GM18520 (cell line): Measurements from ENCODE around the gene KDM4B.

Experiments
- ATAC-seq: cut with Tn5 transposase; IDR thresholded peaks from one replicate; pipeline ENCODE4 v1.9.1; 2021; ENCODE audit not compliant: unreplicated experiment

The KDM4B gene

DNA sequence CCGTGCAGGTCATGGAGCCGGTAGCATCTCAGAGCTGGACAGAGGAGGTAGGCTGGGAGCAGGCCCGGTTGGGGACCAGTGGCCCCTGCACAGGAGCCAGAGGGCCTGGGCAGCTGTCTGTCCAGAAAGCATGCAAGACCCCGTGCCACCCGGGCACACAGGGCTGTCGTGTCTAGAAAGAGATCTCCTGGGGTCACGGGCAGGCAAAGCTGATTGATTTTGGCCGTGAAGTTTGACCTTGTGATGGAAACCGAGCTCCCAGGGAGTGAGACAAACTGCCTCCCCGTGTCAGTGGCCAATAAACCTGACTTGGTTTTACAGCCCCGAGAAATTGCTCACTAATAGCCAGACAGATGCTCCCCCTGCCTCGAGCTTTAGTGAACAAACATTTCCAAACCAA, 98.8 kb downstream of the KDM4B start:
- ATAC-seq = no peak

DNA sequence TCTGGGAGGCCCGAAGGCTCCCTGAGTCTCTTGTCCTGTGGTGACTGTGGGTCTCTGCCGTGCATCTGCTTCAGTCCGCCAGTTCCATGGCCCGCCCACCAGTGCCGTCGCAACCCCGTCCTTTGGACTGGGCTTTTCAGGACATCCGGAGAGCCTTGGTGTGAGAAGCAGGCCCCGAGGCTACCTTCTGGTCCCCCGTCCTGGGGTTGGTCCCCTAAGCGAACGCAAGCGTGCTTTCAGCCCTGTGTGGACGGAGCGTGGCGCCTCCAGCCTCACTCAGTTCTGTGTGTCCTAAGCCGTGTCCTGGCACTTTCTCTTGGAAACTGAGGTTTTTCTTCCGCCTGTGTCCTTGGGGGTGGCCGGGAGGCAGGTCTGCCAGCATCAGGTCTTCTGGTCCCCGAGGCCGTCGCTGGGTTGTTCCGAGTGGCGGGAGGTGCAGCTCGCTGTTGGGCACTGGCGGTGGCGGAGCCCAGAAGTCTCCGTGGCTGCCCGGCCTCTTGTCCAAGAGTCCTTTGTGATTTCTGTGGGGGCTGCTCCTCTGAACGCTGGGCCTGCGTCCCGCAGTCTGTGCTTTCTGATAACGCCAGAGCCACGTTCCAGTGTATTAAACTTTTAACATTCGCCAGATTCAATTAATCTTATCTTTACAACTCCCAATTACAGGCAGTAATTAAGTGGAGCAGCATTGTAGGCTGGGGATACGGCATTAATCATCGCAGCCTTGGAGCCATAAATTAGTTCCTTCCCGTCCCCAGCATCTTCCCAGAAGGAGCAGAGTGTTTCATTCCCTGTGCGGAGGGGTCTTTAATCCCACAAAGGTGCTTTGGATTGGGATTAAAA, 99.5 kb downstream of the KDM4B start:
- no peak for ATAC-seq

DNA sequence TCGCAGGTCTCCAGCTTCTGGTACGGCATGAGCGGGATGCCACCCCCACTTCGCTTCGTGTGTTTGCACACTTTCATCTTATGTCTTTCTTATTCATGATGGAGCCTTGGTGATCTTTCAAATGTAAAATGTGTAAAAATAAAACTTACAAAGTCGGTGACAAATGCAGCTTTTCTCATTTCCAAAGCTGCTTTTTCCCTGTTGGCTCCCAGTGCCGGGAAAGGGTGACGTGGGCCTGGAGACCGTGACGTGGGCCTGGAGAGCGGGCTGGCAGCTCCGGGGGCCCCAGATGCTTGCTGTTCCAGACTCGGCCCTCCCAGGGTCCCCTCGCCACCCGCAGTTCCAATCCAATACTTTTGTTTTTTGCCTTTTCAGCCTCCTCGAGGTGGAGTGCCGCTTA, 101.4 kb downstream of the KDM4B start:
- no peak for ATAC-seq

DNA sequence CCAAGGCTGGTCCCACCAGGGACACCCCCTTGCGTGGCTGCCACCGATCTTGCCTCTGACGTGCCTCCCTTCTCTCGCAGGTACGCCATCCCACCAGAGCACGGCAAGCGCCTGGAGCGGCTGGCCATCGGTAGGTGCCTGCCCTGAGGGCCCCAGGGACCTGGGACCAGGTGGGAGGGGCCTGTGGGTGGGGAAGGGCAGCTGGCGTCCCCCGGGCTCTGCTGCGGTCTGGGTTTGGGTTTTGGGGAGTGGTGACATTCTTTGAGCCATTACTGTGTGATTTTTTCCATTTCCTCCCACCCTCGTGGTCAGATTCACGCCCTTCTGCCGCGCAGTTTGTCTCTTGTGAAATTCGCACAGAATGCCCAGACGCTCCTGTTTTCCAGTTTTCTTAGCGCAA, 102.0 kb downstream of the KDM4B start:
- ATAC-seq = no peak

DNA sequence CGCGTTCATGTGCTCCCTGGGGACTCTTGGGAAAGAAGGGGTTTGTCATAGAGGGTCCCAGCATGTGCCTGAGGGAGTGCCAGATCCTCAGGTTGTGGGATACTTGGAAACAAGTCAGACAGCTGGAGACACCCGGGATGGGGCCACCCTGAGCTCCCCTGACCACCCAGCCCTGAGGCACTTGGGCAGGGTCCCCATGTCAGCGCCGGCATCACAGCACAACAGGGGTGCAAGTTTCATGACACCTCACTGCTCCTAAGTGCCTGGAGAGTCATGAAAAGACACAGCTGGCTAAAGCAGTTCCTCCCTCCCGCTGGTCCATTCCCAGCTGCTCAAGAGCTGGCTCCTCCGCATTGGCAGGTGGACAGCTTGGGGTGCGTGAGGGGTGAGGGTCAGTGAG, 102.7 kb downstream of the KDM4B start:
- ATAC-seq = no peak

DNA sequence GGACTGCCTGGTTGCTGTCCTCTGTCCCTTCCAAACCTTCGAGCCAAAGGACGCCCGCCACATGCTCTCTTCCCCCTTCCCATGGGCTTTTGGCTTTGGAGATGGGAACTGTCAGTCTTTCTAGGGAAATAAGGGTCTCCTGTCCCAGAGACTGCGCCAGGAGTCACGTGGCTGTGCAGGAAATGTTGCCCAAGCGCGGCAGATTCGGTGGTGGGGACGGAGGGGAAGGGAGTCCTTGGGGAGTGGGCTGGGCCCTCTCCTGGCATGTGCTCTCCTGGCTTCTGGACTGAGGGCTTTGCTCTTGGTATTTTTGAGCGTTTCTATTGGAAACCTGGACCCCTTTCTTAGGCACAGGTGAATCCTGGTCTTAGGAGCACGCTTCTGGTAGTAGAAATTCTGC, 103.2 kb downstream of the KDM4B start:
- ATAC-seq = no peak

DNA sequence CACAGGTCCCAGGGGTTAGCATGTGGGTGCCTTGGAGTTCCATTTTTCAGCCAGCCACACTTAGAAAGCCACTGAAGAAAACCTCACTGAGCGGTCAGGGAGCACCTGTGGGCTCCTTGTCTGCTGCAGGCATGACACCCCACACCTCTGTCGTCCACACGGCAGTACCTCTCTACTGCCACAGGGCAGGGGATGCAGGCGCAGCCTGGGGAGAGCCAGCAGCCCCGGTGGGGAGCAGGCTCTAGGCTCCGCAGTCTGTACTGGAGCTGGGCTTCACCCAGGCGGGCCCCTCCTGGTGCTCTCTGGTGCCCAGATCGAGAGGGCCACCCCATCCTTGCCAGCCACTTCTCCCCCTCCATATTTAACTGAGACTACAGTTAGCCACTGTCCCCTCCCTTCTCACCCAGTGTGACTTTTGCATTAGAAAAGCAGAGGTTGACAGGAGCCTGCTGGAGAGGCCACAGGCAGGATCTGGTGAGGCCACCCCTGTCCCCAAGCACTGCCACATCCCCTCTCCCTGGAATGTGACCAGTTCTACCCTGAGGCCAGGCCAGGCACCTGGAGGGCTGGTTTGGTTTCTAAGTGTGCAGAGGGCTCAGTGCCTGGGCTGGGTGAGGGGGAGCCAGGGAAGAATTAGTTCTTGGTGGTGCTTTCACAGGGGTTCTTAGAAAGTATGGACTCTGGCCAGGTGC, 104.4 kb downstream of the KDM4B start:
- ATAC-seq = no peak

DNA sequence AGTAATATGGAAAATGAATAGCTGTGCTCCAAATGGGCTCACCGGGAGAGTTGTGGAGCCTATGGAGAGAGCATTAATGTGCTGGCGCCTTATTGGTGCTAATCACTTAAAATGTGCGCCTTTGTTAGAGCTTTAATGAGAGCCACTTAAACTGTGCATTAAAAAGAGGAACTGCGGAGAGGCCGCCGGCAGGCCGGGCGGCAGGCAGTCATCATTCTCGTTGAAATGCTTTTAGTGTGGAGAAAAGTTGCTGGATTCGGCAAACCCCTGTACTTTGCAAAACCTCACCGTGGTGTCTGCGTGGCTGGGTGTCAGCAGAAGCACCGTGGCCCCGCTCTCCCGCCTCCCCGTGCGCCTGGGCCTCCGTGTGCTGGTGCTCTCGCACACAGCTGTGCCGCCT, 105.5 kb downstream of the KDM4B start:
- ATAC-seq = no peak

DNA sequence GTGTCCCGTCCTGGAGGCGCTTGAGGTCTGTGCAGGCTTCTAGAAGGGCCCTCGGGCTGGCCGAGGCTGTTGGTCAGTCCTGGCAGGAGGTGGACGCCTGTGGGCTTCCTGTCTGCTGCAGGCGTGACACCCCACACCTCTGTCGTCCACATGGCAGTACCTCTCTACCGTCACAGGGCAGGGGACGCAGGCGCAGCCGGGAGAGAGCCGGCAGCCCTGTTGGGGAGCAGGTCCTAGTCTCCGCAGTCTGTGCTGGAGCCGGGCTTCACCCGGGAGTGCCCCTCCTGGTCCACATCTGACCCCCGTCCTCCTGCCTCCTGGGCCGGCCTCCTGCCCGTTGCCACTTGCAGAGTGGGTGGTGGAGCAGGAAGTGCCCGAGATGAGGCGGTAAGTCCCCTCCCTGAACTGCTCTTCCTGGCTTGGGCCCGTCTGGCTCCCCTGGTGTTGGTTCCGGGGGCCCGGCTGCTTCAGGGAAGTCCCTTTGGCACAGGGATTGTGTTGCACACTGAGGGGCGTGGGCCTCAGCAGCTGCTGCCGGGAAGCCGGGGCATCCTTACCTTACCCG, 106.0 kb downstream of the KDM4B start:
- no peak for ATAC-seq

DNA sequence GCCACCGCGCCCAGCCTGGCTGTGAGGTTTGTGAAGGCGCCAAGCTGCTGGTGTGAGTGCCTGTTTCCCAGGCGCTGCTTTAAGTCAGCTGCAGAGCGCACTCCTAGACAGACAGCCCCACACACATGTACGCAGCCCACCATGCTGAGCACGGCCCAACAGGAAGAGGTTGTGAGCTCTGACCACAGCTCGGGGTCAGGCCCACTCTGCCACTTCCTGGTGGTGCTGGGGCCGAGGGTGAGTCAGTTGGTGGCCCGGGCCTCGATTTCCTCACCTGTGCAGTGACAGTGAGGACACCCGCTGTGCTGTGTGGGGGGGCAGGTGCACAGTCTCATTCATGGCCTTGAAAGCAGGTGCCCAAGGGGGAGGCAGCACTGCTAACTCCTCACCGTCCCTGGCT, 106.7 kb downstream of the KDM4B start:
- no peak for ATAC-seq

DNA sequence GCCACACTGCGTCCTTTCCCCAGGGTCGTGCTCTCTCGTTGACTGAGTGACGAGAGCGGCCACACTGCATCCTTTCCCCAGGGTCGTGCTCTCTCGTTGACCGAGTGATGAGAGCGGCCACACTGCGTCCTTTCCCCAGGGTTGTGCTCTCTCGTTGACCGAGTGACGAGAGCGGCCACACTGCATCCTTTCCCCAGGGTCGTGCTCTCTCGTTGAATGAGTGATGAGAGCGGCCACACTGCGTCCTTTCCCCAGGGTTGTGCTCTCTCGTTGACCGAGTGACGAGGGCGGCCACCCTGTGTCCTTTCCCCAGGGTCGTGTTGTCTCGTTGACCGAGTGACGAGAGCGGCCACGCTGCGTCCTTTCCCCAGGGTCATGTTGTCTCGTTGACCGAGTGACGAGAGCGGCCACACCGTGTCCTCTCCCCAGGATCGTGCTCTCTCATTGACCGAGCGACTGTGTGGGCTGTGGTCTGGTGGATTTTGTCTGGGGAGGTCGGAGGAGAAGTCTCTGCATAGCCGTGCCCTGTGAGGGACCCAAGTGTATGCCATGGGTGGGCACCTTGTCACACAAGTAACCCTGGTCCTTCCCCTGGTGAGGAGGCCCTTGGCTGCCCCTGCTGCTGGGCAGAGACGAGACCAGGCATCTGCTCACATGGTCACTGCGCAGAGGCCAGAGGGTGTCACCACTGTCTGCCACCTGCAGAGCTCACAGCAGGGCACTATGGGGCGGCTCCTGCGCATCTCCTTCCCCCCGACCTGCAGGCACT, 107.7 kb downstream of the KDM4B start:
- ATAC-seq = no peak

DNA sequence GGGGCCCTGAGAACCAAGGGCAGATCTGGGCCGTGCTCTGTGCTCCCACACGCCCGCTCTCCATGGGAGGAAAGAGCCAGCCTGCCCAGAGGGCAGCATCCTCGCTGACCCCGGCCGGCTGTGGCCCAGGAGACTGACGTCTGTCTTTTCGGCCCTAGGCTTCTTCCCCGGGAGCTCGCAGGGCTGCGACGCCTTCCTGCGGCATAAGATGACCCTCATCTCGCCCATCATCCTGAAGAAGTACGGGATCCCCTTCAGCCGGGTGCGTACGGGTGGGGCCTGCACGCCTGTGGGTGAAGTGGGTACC, 108.2 kb downstream of the KDM4B start:
- no peak for ATAC-seq

DNA sequence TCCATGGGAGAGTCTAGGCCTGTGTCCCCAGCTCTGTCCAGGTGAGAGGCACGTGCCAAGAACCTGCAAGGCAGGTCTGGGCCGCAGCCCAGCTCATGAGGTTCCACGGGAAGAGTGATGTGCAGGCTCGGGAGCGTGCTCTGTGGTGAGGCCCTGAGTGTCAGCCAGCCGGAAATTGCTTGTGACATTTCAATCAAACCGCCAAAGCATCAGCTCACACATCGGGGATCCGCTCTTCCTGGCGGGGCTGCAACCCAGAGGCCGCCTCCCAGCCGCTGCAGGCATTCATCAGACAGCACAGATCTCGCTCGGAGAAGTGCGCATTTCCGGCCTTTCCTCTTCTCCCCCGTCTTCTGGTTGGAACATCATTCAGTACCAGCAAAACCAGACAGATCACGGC, 109.3 kb downstream of the KDM4B start:
- no peak for ATAC-seq

DNA sequence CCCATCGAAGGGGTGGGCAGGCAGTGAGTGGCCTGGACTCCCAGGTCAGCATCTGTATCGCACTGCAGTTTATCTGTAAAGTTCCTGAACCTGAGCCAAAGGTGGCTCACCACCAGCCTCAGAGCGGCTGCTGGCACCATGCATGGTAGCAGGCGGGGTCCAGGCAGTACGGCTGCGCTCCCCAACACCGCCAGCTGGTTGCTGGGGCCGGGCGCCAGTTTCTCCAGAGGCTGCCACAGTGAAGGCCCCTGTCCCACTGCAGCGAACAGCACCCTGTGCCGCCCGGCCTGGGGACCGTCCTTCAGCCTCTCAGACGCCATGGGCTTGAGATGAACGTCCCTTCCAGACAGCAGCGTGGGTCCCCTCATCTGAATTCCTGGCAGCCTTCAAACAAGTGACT, 109.8 kb downstream of the KDM4B start:
- no peak for ATAC-seq

DNA sequence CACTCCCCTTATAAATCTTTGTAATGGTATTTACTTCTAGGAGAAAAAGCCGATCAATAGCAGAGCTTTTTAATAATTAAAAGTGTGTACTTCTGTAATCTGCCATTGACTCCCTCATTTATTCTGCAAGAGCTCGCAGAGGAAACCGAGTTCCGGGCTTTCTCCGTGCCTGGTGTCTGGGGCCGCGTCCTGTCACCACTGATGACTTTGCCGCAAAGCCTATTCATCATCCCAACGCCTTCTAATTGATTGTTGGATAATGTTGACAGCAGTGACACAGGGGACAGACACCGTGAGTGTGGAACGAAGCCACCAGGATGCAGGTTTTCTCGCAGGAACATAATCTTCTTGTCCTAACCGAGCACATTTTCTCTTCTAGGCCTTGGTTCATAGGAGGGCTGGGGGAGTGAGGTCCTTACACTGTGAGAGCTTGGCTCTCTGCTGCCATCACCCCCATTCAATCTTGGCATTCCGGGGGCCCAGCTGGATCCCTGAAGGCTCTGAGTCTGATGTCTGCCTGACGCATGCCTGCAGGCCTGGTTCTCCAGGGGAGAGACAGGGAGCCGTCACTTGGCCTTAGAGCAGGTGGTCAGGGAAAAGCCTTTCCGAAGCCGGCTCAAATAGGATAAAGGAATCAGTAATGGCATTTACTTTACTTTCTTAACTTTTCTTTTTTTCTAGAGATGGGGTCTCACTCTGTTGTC, 110.3 kb downstream of the KDM4B start:
- ATAC-seq = no peak

DNA sequence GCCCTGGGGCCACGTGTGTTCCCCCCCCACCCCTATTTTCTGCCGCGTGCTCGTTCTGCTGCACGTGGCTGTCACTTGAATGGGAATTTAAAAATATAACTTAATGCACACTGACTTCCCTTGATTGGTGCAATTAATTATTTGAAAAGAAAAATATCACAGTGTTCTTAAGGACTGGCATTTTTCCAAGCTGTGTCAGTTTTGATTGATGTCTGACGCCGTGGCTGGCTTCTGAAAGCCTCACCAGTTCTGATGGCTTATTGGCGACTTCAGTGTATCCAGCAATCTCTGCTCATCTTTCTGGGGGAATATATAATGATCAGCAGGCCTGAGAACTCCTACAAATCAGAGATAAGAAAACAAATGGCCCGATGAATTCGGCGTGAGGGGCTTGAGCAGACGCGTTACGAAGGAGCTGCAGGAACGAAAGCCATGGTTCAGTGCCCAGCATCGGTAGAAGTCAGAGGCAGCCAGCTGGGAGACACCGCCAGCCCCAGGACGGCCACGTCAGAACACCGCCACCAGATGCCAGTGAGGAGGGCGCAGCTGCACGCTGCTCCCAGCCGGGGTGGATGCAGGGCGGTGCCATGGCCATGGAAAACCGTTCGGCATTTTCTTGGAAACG, 111.2 kb downstream of the KDM4B start:
- ATAC-seq = no peak

DNA sequence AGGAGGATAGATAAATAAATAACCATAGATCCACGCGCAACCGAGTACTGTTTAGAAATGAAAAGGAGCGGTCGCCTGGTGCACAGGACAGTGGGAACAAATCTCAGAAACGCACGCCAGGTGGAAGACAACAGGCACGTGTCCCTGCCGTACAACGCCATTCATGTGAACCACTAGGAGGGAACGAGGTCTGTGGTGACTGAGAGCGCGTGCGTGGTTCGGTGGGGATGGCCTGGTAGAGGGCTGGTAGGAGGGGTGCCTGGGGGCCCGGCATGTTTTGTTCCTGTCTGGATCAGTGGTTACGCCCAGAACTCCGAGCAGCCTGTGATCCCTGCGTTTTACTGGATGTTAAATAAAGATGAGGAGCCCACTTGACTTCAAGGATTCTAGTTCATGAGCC, 111.9 kb downstream of the KDM4B start:
- ATAC-seq = no peak

DNA sequence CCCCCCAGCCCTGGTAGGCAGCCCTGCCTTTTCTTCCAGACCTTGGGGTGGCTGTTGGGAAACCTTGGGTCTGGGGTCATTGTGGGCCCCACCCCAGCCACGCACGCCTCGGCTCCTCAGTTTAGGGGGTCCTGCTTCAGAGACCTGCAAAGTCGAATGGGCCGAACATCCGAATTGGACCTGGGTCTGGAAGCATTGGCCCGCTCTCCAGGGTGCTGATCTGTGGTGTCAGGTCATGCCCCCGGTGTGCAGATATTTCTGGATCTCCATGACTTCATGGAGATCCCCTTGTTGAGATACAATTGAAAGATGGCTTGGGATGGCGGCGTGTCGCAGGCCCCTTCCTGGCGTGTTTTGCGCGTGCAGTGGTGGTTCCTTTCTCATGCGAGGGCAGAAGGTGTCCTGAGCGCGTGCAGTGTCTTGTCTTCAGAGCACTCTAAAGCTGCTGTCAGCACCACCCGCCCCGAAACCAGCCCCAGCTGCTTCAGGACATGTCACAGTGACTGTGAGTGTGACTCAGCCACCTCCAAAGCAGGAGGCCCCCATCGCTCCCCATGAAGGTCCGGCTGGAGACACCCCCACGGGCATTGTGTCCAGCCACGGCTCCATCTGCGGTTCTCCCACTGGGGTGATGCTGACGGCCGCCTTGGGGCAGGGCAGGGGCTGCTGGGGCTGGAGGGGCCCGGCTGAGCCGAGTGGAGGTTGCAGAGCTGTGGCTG, 112.7 kb downstream of the KDM4B start:
- no peak for ATAC-seq

DNA sequence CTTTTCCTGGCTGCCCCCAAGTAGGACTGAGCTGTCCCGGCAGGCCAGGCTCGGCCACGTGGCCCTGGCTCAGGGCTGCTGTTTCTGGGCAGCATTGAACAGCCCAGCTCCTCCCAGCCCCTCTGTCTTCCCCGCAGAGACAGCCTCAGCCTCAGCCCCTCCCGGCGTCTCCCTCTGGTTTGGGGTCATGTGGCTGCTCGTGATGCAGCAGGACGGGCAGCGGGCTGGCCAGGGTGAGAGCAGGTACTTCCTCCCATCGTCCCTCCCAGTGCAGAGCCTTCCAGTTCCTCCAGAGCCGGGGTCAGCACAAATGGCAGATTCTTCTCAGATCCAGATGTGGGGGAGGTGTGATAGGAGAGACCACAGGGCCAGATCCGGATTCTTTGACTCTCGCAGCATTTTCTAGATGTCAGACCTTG, 114.6 kb downstream of the KDM4B start:
- no peak for ATAC-seq

DNA sequence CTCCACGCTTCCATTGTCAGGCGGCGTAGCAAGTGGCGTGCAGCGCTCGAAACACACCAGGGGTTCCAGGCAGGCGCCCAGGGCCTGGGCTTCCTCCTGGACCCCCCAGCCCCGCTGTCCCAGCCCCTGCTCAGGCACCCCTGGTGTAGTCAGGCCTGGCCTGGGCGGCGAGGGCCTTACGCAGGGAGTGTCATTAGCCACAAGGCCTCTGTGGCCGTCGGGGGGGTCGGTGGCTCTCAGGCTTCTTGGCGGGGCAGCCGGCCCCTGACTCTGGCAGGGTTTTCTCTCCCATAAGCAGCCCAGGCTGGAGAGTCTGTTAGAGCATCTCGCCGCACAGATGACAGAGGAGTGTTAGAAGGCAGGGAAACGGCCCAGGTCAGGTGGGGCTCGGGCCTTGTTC, 116.7 kb downstream of the KDM4B start:
- no peak for ATAC-seq
